HG03108 (cell line): ENCODE measurements around the gene IQCE.

Source experiments
- ATAC-seq: cut with Tn5 transposase; IDR thresholded peaks from one replicate; pipeline ENCODE4 v1.9.1; 2021; ENCODE audit warnings: moderate library complexity; ENCODE audit not compliant: unreplicated experiment

Gene IQCE

GRCh38 chr7:2558629-2559282, at the start of gene IQCE:
TSS of gene IQCE (plus strand) at chr7:2558979. CDS start at chr7:2559182, 203 bp downstream.
- peak; percentile 49 for ATAC-seq

- no peak for ATAC-seq
These were observed 49.4 kb upstream of the IQCE start for GRCh38 chr7:2509298-2509906.

GRCh38 chr7:2510130-2510776, 48.5 kb upstream of the IQCE start:
- ATAC-seq: no peak

- peak; percentile 36 for ATAC-seq
These were observed 47.6 kb upstream of the IQCE start for GRCh38 chr7:2510909-2511768.

GRCh38 chr7:2511769-2512168, 47.0 kb upstream of the IQCE start:
- ATAC-seq: no peak

- no peak for ATAC-seq
These were observed 46.6 kb upstream of the IQCE start for GRCh38 chr7:2512179-2512661.

GRCh38 chr7:2512713-2513112, 46.1 kb upstream of the IQCE start:
- ATAC-seq: no peak

GRCh38 chr7:2513702-2514101, 45.1 kb upstream of the IQCE start:
- no peak for ATAC-seq

GRCh38 chr7:2514473-2515423, 44.0 kb upstream of the IQCE start:
- ATAC-seq: no peak

- no peak for ATAC-seq
These were observed 43.2 kb upstream of the IQCE start for GRCh38 chr7:2515424-2516193.

GRCh38 chr7:2516194-2516555, 42.6 kb upstream of the IQCE start:
- no peak for ATAC-seq

- no peak for ATAC-seq
These were observed 41.8 kb upstream of the IQCE start for GRCh38 chr7:2517026-2517425.

- ATAC-seq: no peak
These were observed 40.9 kb upstream of the IQCE start for GRCh38 chr7:2517678-2518507.

GRCh38 chr7:2518737-2519118, 40.1 kb upstream of the IQCE start:
- no peak for ATAC-seq

- ATAC-seq: peak; percentile 62
These were observed 39.5 kb upstream of the IQCE start, which contains the start of gene LFNG for GRCh38 chr7:2519119-2519930. TSS of gene LFNG (plus strand) at chr7:2519774. CDS start at chr7:2519862, 88 bp downstream.

GRCh38 chr7:2520131-2520760, 38.5 kb upstream of the IQCE start:
- ATAC-seq: no peak

GRCh38 chr7:2520761-2521290, 38.0 kb upstream of the IQCE start:
- no peak for ATAC-seq
